ENCODE data around the gene MEOX1. TPM values are rescaled to one million over a fixed set of nuclear protein-coding genes. Genes with fewer than 3 reads are reported as not detected.
"Not testable (repeated sequence)": the region's sequence is repeated elsewhere in the genome, so short reads cannot be mapped to it uniquely, and the experiment has no call there.

The MEOX1 gene
- total RNA-seq, 1 experiment from 2014 or later: not detected

- in situ Hi-C loops (cut with HindIII; ENCODE audit: low pct_unique_long_range_greater_than_20kb, low sequenced_read_pairs): no loop called here
- no peak for DNase-seq (ENCODE audit: low read depth)
These were observed 51.9 kb downstream of the MEOX1 start for GRCh38 chr17:43609613-43610385.

GRCh38 chr17:43608313-43608712, 53.4 kb downstream of the MEOX1 start:
- peak; percentile 84 for DNase-seq (ENCODE audit: low read depth)
- in situ Hi-C loops (cut with HindIII; ENCODE audit: low pct_unique_long_range_greater_than_20kb, low sequenced_read_pairs): no loop called here

GRCh38 chr17:43604549-43604948, 57.2 kb downstream of the MEOX1 start:
- in situ Hi-C loops (cut with HindIII; ENCODE audit: low pct_unique_long_range_greater_than_20kb, low sequenced_read_pairs): no loop called here
- no peak for DNase-seq (ENCODE audit: low read depth)

GRCh38 chr17:43603321-43603720, 58.4 kb downstream of the MEOX1 start:
- in situ Hi-C loops (cut with HindIII; ENCODE audit: low pct_unique_long_range_greater_than_20kb, low sequenced_read_pairs): no loop called here
- DNase-seq (ENCODE audit: low read depth): no peak

- DNase-seq (ENCODE audit: low read depth); in situ Hi-C loops (cut with HindIII; ENCODE audit: low pct_unique_long_range_greater_than_20kb, low sequenced_read_pairs): not testable (repeated sequence)
These were observed 59.2 kb downstream of the MEOX1 start for GRCh38 chr17:43602556-43602955.

- in situ Hi-C loops (cut with HindIII; ENCODE audit: low pct_unique_long_range_greater_than_20kb, low sequenced_read_pairs): no loop called here
- no peak for DNase-seq (ENCODE audit: low read depth)
These were observed 60.3 kb downstream of the MEOX1 start for GRCh38 chr17:43601280-43602039.

GRCh38 chr17:43599835-43600234, 61.9 kb downstream of the MEOX1 start:
- DNase-seq (ENCODE audit: low read depth): peak; percentile 37

GRCh38 chr17:43599046-43599395, 62.7 kb downstream of the MEOX1 start:
- in situ Hi-C loops (cut with HindIII; ENCODE audit: low pct_unique_long_range_greater_than_20kb, low sequenced_read_pairs): no loop called here
- no peak for DNase-seq (ENCODE audit: low read depth)

More at GRCh38 chr17:43599835-43600234, 61.9 kb downstream of the MEOX1 start:
- in situ Hi-C loops (cut with HindIII; ENCODE audit: low pct_unique_long_range_greater_than_20kb, low sequenced_read_pairs): no loop called here

GRCh38 chr17:43598357-43599045, 63.2 kb downstream of the MEOX1 start:
- DNase-seq (ENCODE audit: low read depth): no peak
- in situ Hi-C loops (cut with HindIII; ENCODE audit: low pct_unique_long_range_greater_than_20kb, low sequenced_read_pairs): no loop called here

GRCh38 chr17:43597624-43598356, 63.9 kb downstream of the MEOX1 start:
- no peak for DNase-seq (ENCODE audit: low read depth)
- in situ Hi-C loops (cut with HindIII; ENCODE audit: low pct_unique_long_range_greater_than_20kb, low sequenced_read_pairs): no loop called here

- in situ Hi-C loops (cut with HindIII; ENCODE audit: low pct_unique_long_range_greater_than_20kb, low sequenced_read_pairs): no loop called here
These were observed 66.3 kb downstream of the MEOX1 start for GRCh38 chr17:43595466-43595865.

GRCh38 chr17:43591779-43592562, 69.8 kb downstream of the MEOX1 start:
- in situ Hi-C loops (cut with HindIII; ENCODE audit: low pct_unique_long_range_greater_than_20kb, low sequenced_read_pairs): no loop called here
- no peak for DNase-seq (ENCODE audit: low read depth)

More at GRCh38 chr17:43595466-43595865, 66.3 kb downstream of the MEOX1 start:
- DNase-seq (ENCODE audit: low read depth): no peak

GRCh38 chr17:43591001-43591400, 70.7 kb downstream of the MEOX1 start:
- no peak for DNase-seq (ENCODE audit: low read depth)
- in situ Hi-C loops (cut with HindIII; ENCODE audit: low pct_unique_long_range_greater_than_20kb, low sequenced_read_pairs): no loop called here

Other genes starting within 250 kb of the MEOX1 start
- 27.1 and 29.2 TPM in 2 replicates for gene DHX8, start 177.9 kb downstream of the MEOX1 start, total RNA-seq (2014; rRNA removed; shearing (Covaris generic); ENCODE audit: low replicate concordance)
- gene ETV4, start 115.6 kb downstream of the MEOX1 start, total RNA-seq (2014; rRNA removed; shearing (Covaris generic); ENCODE audit: low replicate concordance): 18.7 and 36.0 TPM in 2 replicates
- 1.8 and 2.4 TPM in 2 replicates for gene SOST, start 96.9 kb upstream of the MEOX1 start, total RNA-seq (2014; rRNA removed; shearing (Covaris generic); ENCODE audit: low replicate concordance)
- 48.7 and 54.8 TPM in 2 replicates for gene DUSP3, start 117.1 kb upstream of the MEOX1 start, total RNA-seq (2014; rRNA removed; shearing (Covaris generic); ENCODE audit: low replicate concordance)
- gene CFAP97D1, start 118.5 kb upstream of the MEOX1 start, total RNA-seq (2014; rRNA removed; shearing (Covaris generic); ENCODE audit: low replicate concordance): not detected in 2 replicates
- 10.0 and 11.6 TPM in 2 replicates for gene MPP3, start 171.2 kb upstream of the MEOX1 start, total RNA-seq (2014; rRNA removed; shearing (Covaris generic); ENCODE audit: low replicate concordance)
- gene CD300LG, start 185.3 kb upstream of the MEOX1 start, total RNA-seq (2014; rRNA removed; shearing (Covaris generic); ENCODE audit: low replicate concordance): not detected in 2 replicates
- 4.8 and 8.1 TPM in 2 replicates for gene MPP2, start 245.6 kb upstream of the MEOX1 start, total RNA-seq (2014; rRNA removed; shearing (Covaris generic); ENCODE audit: low replicate concordance)